Raji (cell line): ENCODE data around the gene CHST3.

ENCODE experiments used
- POLR2A ChIP-seq: IDR thresholded peaks from 2 replicates; pipeline ENCODE4 v1.6.1; 2011; ENCODE audit warnings: low read depth, low read length, control low read depth; ENCODE audit not compliant: insufficient read depth

The CHST3 gene

DNA sequence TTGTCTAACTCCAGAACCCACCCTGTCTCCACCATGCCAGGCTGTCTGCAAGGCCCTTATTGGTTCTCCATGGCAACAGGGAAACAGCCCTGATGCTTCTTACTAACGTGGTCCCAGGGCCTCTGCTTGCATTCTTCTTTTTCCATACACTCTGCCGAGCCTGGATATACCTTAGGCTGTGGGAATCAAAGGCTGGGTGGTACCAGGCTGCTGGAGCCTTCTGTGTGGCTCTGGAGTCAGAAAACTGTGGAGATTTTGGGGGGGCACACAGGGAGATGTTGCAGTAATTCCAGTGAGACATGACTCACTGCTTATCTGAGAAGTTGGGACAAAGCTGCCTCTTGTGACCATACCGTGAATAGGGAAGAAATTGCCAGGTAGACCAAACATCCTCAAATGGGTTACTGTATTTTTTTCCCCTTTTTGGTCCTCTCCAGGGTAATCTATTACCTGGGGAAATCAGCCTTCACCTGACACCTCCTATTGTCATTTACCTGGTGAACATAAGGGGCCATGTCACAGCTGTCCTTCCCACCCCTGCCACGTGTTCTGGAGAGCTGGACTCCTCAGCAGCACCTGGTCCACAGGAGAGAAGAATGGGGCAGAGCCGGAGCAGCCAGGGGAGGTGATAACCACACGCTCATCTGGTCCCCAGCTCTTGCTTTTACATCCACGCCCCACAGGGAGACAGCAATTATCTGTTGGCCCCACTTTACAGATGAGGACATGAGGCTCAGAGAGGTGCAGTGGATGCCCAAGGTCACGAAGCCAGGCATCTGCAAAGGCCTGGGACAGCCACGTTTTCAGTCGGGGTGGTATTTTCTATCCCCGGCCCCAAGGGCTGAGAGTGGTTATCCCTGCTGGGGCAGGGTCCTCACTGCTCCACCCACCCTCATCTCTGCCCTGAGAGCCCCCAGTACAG lies 4.6 kb downstream of the CHST3 start:
- TF ChIP-seq POLR2A, result no peak

DNA sequence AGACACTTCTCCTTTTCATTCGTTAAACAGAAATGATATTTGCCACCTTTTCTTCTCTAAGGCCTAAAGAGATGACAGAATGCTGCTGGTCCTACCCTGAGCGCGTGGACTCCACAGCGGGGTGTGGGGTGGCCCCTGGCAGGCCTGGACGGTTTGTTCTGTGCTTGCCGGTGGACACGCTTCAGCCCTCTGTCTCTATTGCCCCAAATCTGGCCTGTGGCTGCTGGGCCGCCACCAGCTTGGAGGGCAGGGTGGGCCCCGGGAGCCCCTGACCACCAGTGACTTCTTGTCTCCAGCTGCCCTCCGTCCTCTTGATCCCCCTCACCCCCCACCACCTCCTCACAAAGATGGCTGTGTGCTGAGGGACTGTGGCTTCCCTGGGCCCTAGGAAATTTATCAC lies 5.7 kb downstream of the CHST3 start:
- TF ChIP-seq POLR2A, result no peak

DNA sequence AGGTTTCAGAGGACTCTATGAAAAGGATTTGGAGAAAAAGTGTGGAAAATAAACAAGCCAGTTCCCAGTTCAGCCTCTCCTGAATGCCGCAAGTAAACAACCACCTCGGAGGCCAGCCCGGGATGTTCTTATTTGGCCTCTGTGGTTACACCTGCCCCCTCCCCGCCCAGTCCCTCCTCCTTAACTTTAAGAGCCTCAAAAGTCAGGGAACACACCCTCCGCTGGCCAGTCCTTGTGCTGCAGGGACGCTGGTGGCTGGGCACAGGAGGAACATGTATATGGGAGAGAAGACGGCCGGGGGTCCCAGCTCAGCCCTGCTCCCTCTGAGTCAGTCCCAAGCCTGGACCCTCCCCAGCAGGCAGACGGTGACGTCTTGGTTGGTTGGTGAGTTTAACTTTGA lies 6.1 kb downstream of the CHST3 start:
- no peak for TF ChIP-seq POLR2A

DNA sequence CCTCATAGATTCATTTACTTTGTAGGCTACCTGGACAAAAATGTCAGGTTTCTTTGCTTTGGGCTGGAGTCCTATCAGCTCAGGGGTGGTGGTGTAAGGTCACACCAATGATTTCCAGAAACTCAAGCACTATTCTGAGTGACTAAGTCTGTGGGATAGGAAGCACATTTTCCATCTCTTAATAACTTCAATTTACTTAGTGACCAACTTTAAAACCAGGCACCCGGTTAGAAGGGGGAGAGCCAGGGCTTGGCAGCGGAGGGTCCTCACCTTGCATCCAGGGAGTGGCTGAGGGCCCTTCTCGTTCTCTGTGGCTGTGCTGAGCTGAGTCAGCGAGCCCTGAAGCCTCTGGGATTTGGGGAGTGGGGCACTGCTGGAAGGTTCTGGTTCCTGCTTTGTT lies 6.7 kb downstream of the CHST3 start:
- TF ChIP-seq POLR2A, result no peak

DNA sequence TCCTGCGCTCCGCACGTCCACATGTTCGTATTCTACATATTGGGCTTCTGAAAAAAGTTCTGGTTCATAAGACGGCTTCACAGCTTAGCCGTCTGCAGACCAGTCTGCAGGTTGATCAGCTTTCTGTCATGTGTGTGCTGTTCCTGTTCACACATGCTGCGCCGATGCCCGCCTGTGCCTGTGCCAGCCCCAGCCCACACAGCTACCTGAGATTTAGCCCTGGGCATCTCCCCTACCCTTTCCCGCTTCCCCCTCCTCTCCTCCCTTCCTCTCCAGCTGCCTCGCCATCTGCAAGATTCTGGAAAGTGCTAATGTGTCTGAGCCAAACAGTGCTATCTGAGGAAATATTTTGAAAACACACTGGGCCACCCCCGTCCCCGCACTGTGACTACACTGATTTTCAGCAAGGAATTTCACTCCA lies 7.1 kb downstream of the CHST3 start:
- TF ChIP-seq POLR2A, result no peak

DNA sequence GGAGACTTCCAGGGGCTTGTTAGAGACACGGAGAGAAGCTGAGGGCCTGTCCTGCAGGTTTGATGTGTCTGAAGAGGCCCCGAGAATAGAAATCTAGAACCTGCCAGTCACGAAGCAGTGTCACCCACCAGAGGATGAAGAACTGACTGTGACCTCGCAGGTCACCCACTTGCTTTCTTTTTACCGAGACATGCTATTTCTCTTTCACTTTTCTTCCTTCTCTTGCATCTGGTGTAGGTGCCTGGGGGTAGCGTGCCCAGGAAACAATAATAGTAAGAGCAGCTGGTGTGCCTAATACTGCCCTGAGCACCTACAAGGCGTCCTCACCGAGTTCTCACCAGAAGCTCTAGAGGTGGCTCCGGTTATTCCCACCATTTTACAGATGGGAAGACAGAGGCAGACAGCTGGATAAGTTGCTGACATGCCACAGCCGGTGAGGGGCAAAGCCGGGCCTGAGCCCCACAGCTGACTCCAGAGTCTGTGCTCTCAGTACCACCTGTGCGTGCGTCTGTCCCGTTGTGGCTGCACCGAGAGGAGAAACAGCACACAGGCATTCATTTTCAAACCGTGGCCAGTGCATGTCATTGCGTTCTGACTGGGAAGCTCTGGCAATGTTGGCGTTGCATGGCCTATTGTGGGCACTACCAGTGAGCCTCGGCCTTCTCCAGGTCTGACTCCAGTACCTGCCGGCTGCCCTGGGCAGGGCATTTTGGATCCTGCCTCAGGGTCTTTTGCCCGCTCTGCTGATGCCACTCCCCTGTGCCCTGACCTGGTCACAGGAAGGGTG lies 7.8 kb downstream of the CHST3 start:
- TF ChIP-seq POLR2A, result no peak

DNA sequence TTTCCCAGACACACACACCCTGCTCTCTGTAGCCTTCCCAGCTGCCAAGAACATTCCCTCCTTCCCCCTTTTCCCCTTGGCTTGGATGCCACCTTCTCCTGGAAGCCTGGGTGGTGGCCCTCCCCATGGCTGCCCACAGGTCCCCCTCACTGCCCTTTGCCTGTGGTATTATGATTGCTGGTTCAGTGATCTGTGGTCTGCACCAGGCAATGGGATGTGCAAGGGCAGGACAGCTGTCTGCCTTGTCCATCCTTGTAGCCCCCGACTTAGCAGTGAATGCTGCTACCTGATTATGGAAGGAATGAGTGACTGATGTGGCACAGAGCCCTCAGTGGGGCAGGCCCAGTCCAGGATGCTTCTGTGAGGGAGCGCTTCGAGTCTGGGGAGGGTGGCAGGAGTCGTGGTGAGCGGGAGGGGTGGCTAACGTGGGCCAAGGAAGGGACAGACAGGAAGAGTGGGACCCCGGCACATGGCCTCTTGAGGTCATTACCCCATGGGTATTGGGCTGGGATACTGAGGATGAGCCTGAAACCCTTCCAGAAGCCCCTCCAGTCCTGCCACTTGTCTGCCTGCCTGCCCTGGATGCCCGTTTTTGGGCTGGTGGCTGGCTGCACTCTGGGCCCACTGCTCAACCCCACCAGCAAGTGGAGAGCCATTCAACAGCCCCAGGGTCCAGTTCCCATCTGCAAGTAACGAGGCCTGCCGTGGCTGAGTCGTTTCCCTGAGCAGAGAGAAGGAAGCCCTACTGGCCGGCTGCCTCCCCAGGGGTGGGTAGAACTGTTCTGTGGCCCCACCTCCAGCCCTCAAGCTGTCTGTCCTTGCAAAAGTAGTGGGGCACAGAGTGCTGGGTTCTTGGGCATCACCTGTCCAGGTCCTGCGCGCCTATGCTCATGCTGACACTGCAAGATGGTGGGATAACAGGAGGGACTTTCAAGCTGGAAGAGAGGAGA lies 8.8 kb downstream of the CHST3 start:
- TF ChIP-seq POLR2A, result no peak

DNA sequence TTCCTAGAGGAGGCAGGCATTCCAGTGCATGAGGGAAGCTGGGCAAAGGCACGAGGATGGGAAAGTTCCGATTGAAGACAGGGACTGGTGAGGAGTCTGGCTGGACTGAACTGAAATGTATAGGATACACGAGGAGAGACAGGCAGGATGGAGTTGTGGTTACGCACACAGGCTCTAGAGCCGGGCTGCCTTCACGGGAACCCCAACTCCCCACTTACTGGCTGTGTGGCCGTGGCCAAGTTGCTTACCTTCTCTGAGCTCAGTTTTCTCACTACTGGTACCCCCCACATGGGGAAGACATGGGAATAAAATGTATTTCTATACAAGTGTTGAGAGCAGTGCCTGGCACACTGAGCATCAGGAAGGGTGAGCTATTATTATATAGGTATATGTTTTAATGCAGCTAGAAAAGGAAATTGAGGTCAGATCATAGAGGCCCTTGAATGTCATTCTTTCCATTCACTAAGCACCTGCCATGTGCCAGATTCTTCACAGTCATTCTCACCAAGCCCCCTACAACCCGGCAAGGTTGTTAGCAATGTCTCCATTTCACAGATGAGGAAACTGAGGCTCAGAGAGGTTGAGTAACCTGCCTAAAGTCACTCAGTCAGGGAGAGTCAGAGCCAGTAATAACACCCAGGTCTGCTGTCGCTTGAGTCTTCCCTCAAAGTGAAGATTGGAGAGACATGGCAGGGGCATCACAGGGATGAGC lies 9.7 kb downstream of the CHST3 start:
- no peak for TF ChIP-seq POLR2A

DNA sequence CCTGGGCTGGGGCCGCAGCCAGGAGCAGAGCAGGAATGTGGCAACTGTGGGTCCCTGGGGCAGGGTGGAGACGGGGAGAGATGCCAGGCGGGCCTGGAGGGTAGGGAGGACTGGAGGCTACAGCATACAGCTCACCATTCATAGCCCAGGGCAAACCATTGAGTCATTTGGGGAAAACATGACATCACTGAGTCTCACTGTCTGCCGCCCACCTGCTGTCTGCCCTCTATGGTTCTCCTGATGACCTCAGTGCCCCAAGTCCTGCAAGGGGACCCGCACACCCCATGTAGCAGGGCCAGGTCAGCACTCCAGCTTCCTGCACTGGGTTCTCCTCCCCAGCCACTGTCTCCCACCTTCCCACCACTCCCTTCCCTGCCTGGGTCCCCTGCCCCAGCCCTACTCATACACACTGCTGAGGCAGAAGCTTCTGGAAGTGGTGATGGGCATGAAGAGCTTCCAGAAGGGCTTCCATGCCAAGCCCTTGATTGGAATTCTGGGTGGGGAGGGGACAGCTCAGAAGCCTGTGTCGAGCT lies 10.4 kb downstream of the CHST3 start:
- TF ChIP-seq POLR2A, result no peak

DNA sequence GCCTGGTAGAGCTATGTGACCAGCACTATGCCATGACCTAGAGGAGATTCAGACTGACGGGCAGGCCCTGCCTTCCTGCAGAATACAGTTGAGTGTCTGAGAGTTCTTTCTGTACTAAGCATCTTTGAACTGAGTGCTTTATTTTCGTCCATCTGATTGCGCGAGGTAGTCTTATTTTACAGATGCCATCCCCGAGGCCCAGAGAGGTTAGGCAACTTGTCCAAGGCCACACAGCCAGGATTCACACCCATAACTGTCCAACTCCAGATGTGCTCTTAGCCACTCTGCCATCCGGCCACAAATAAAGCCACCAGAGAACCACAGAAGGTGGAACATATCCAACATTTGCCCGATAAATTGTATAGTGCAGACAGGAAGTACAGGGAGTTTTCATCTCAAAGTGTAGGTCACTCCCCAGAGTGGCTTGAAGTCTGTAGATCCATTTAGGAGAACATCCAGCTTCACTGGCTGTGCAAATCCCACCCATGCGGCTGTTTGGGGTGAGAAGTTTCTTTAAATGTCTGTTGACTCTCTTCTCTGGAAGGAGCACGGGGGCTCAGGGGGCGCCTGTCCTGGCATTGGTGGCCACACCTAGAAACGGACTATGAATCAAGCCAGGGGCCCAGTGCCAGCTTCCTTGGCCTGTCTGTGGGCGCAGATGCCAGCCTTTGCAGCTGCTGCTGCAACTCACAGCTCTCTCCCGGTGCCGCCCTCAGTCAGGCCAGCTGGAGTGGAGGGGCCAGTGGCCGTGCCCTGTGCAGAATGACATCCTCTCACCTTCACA lies 11.1 kb downstream of the CHST3 start:
- no peak for TF ChIP-seq POLR2A

DNA sequence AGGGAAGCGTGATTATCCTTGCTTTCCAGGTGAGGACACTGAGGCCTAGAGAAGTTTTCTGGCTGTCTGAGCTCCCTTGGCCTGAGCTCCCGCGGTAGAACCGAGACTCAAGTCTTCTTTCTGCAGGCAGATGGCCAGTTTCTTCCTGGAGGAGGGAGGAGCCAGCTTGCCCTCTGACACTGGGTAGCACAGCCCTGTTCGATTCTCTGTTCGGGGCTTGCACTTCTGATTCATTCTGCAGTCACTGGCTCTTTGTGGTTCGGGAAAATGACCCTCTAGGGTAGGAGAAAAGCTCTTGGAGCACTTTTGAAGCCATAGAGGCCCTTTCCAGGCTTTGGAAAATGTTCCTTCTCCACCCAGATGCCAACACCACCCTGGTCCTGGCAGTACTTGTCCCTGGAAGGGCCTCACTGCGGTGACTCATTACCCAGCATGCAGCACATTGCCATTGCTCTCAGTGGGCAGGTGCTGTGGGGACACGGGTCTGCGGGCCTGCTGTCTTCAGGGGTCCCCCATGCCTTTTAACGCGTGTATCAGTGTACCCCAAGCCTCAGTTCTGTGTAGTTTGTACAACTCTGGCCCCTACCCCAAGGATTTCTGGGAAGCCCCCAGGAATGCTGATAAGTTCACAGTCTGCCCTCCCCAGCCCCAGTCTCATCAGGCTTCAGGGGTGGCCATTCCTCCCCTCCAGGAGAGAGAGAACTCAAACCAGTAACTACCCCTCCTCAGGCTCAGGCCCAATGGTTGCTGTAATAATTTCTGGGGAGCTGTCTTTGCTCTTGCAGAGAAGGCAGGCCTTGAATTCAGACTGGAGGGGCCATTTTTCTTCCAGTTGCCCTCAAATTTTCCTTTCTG lies 11.9 kb downstream of the CHST3 start:
- no peak for TF ChIP-seq POLR2A

DNA sequence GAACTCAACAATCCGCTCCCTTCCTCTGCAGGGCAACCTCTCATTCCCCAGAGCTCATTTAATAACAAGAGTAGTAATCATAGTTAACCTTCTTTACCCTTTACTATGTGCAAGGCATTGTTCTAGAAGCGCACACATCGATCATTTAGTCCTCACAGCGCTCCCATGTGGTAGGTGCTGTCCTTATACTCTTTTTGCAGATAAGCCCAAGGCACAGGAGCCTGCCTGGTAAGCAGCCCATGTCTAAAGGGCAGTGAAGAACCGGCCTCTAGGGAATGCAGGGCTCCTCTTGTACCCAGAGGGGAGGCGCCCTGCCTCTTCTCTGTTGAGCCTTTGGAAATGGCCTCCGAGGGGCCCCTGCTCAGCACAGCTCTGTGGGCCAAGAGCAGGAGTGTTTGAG lies 14.3 kb downstream of the CHST3 start:
- no peak for TF ChIP-seq POLR2A

DNA sequence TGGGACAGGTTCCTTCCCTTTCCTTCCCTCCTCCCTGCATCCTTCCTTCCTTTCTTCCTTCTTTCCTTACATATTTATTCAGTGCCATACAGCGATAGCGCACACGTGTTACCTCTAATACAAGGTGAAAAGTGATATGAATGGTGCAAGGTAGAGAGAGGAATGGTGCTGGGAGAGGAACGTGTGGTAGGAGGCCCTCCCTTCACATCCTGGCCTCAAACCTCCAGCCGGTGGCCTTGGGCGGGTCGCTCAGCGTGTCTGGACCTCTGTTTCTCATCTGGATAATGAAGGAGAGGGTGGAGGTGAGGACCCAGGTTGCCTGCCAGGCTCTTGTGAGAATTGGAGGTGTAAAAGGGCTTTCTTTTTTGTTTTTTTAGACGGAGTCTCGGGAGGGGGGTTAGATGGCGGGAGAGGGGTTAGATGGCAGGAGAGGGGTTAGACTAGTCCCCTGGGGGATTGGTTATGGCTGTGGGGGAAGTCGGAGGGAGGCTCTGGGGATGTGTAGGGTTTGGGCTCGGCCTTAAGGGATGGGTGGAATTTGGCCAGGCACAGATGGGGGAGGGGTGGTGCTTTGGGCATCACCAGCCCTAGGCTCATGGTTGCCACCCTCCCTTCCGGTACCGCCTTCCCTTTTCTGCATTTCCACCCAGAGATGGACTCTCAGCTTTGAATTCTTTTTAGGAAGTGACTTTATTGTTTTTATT lies 14.9 kb downstream of the CHST3 start:
- no peak for TF ChIP-seq POLR2A
